HL-60 (cell line): ENCODE data around the gene NDUFS1.
"Not testable (repeated sequence)": the region's sequence is repeated elsewhere in the genome, so short reads cannot be mapped to it uniquely, and the experiment has no call there.

Experiments used
- DNase-seq, 2 experiments: peaks; one replicate each; pipeline ENCODE4 v3.0.0-alpha.2; 2010 to 2020; ENCODE audit warnings: low read depth in 1 of 2, low spot score in 1 of 2
- H3K27ac ChIP-seq: fragments of 250-450 bp; sonication (Bioruptor Pico); replicated peaks from 2 replicates; pipeline ENCODE4 v1.5.1; 2020; ENCODE audit warnings: mild to moderate bottlenecking, moderate library complexity
- H3K27me3 ChIP-seq: fragments of 250-450 bp; sonication (Bioruptor Pico); 2 replicates; pipeline ENCODE4 v1.5.1; 2021; ENCODE audit warnings: mild to moderate bottlenecking, moderate library complexity; ENCODE audit not compliant: insufficient read depth, poor library complexity, severe bottlenecking
- H3K4me3 ChIP-seq: replicated peaks from 2 replicates; pipeline ENCODE4 v1.5.1; 2011; ENCODE audit warnings: mild to moderate bottlenecking, control low read depth, low read length; ENCODE audit not compliant: insufficient read depth
- CTCF ChIP-seq: IDR thresholded peaks from one replicate; pipeline ENCODE4 v1.5.1; 2011; ENCODE audit warnings: low read length, control low read depth, inconsistent platforms; ENCODE audit not compliant: insufficient read depth
- GABPA ChIP-seq: IDR thresholded peaks from 2 replicates; pipeline ENCODE4 v1.6.1; 2012; ENCODE audit warnings: low read depth
- POLR2AphosphoS5 ChIP-seq: IDR thresholded peaks from 2 replicates; pipeline ENCODE4 v1.6.1; 2012; ENCODE audit warnings: low read depth
- REST ChIP-seq: IDR thresholded peaks from 2 replicates; pipeline ENCODE4 v1.6.1; 2012; ENCODE audit warnings: low read depth; ENCODE audit not compliant: insufficient replicate concordance
- SPI1 ChIP-seq: IDR thresholded peaks from 2 replicates; pipeline ENCODE4 v1.6.1; 2012; ENCODE audit warnings: low read depth, mild to moderate bottlenecking, borderline replicate concordance
- long read RNA-seq: library from polyadenylated mRNA; unstranded; transcript quantifications from one replicate; pipeline ENCODE4 v2.0.0, GENCODE V29; 2020

NDUFS1 gene
- long read RNA-seq, full-length matches to known transcripts, result 235 of 272 reads
- long read RNA-seq, partial matches to known transcripts, result 10 of 272 reads
- long read RNA-seq, other reads (novel, unspliced or antisense), result 27 of 272 reads

DNA sequence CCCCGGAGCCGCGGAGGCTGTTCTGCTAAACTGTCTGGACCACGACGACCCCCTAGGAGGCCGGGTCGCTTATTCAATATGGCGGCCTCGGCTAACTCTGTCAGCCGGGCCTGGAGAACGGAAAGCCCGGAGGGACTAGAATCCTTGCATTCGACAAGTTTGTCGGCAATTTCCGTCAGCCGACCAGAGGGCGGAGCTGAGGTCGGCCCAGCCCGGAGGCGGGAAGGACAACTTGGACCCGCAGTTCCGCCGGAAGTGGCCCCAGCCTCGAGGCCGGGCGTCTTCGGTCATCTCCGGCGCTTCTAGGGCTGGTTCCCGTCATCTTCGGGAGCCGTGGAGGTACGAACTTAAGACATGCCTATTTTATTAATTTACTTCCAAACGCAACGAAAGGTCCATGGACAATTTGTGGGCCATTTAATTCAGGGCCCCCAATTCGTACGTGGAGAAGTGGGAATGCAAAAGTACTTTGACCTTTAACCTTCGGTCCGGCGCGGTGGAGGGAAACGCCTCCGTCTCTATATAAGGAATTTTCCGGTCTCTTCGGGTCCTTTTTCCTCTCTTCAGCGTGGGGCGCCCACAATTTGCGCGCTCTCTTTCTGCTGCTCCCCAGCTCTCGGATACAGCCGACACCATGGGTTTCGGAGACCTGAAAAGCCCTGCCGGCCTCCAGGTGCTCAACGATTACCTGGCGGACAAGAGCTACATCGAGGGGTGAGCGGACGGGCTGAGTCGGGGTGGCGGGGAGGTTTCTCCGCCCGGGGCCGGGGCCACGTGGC lies at the start of gene NDUFS1, which contains the start of gene EEF1B2:
Gene NDUFS1 (minus strand): TSS at position 99 of the 779 bp plus-strand sequence. CDS start 5,766 bp downstream, outside the sequence.
Gene EEF1B2 (plus strand): TSS at position 550 of the 779 bp plus-strand sequence. CDS start 85 bp downstream, at position 635.
- Histone ChIP-seq H3K4me3 (peak within 1 kb of the TSS; percentile 74), H3K27me3 (no peaks in the 10 kb centered on the region), H3K27ac (peak within 1 kb of the TSS; percentile 93)
- DNase-seq, result peak; percentile 91 to 99
- TF ChIP-seq REST (peak; percentile 49), GABPA (peak; percentile 90), SPI1 (peak; percentile 46; the same call in 1 of the 2 replicates), POLR2AphosphoS5 (peak; percentile 80), CTCF (no peak)

- no peak for DNase-seq
- H3K27me3 ChIP-seq, result peaks cover 2% of the 10 kb centered on the region
- TF ChIP-seq SPI1 (no peak), POLR2AphosphoS5 (no peak), REST (no peak), CTCF (no peak), GABPA (no peak)
- no peak overlapping the region for H3K4me3 ChIP-seq
- H3K27ac ChIP-seq, result no peak overlapping the region
Measured at GRCh38 chr2:206208900-206209299, 49.7 kb upstream of the NDUFS1 start.

DNA sequence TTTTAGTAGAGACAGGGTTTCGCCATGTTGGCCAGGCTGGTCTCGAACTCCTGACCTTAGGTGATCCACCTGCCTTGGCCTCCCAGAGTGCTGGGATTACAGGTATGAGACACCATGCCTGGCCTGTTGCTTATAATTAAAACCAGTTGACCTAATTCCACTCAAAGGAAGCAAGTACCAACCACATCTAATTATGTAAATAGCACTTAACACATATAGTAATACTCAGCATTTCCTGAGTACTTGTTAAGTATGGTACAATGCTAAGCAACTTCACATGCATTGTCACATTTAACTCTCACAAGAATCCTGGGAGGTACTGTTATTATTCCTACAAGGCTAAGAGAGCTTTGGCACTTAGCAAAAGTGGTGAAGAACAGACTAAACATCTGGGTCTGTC lies 48.1 kb upstream of the NDUFS1 start:
- DNase-seq, H3K27me3 ChIP-seq, H3K27ac ChIP-seq, H3K4me3 ChIP-seq: not testable (repeated sequence)

DNA sequence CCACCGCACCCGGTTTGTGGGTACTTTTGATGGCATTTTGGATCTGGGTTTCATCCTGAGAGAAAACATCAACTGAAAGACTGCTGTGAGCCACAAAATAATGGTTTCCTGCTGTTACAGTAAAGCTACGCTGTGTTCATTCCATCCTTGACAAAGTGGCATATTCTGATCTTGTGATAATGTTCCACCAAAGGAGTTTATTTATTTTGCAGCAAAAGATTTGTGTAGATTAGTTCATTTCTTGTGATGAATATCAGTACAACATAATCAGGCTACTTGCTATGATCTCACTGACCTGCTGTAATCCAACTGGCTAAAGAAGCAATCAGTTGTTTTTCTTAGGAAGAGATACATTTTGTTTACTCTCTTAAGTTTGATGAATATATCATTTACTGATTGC lies 45.5 kb upstream of the NDUFS1 start:
- TF ChIP-seq POLR2AphosphoS5 (no peak), GABPA (no peak), CTCF (no peak), REST (no peak)
- H3K4me3 ChIP-seq, result no peak overlapping the region
- DNase-seq, result no peak
- no peak overlapping the region for H3K27ac ChIP-seq
- H3K27me3 ChIP-seq, result no peaks in the 10 kb centered on the region
